GM18498 (cell line): ENCODE data around the gene FGD5.
A peak's percentile ranks its signal among the peaks of the same experiment; 100 is the strongest.

Experiments
- ATAC-seq: cut with Tn5 transposase; IDR thresholded peaks from one replicate; pipeline ENCODE4 v1.9.1; 2021; ENCODE audit warnings: mild to moderate bottlenecking, moderate library complexity; ENCODE audit not compliant: unreplicated experiment

FGD5 gene

GRCh38 chr3:14959359-14959943, 140.7 kb downstream of the FGD5 start:
- peak; percentile 49 for ATAC-seq

GRCh38 chr3:14962762-14963161, 144.0 kb downstream of the FGD5 start:
- no peak for ATAC-seq

- ATAC-seq: no peak
These were observed 148.5 kb downstream of the FGD5 start for GRCh38 chr3:14967285-14967684.

GRCh38 chr3:14969671-14970070, 150.9 kb downstream of the FGD5 start:
- ATAC-seq: no peak

- ATAC-seq: no peak
These were observed 157.6 kb downstream of the FGD5 start for GRCh38 chr3:14976317-14976716.

- ATAC-seq: no peak
These were observed 161.9 kb downstream of the FGD5 start for GRCh38 chr3:14980689-14981088.
